Activated CD4-positive, alpha-beta T cell treated with anti-CD3 and anti-CD28 coated beads, Interleukin-2, Interleukin-4, amounts not matched to agents 100 ng/mL and 50 ng/mL, durations not matched to agents 16 hours and 8 hours (primary cell): ENCODE data around the gene RFTN1.

ENCODE experiments used
- DNase-seq: peaks from one replicate; pipeline ENCODE4 v3.0.0-alpha.2; 2020; ENCODE audit warnings: low spot score

Gene RFTN1

GRCh38 chr3:16355828-16356227, 157.7 kb downstream of the RFTN1 start:
- DNase-seq, result no peak

- no peak for DNase-seq
These were observed 159.2 kb downstream of the RFTN1 start for GRCh38 chr3:16354291-16354690.

- DNase-seq, result no peak
These were observed 161.1 kb downstream of the RFTN1 start for GRCh38 chr3:16352428-16352827.

GRCh38 chr3:16350597-16351318, 162.7 kb downstream of the RFTN1 start:
- DNase-seq, result no peak

GRCh38 chr3:16349986-16350596, 163.4 kb downstream of the RFTN1 start:
- no peak for DNase-seq

- no peak for DNase-seq
These were observed 166.0 kb downstream of the RFTN1 start for GRCh38 chr3:16347548-16347947.

GRCh38 chr3:16346413-16347081, 167.0 kb downstream of the RFTN1 start:
- DNase-seq, result no peak

- no peak for DNase-seq
These were observed 170.4 kb downstream of the RFTN1 start for GRCh38 chr3:16343101-16343500.

- peak; percentile 48 for DNase-seq
These were observed 174.5 kb downstream of the RFTN1 start for GRCh38 chr3:16338999-16339398.

- peak; percentile 59 for DNase-seq
These were observed 175.5 kb downstream of the RFTN1 start for GRCh38 chr3:16337856-16338540.

GRCh38 chr3:16336825-16337224, 176.7 kb downstream of the RFTN1 start:
- DNase-seq, result no peak

- DNase-seq, result no peak
These were observed 177.5 kb downstream of the RFTN1 start for GRCh38 chr3:16335772-16336645.

GRCh38 chr3:16335333-16335732, 178.2 kb downstream of the RFTN1 start:
- no peak for DNase-seq

GRCh38 chr3:16334909-16335308, 178.6 kb downstream of the RFTN1 start:
- no peak for DNase-seq

GRCh38 chr3:16332904-16333426, 180.5 kb downstream of the RFTN1 start:
- DNase-seq, result no peak

GRCh38 chr3:16331319-16331883, 182.1 kb downstream of the RFTN1 start:
- DNase-seq, result no peak

GRCh38 chr3:16330351-16330750, 183.1 kb downstream of the RFTN1 start:
- DNase-seq, result no peak

- DNase-seq, result no peak
These were observed 183.7 kb downstream of the RFTN1 start for GRCh38 chr3:16329826-16330129.

- no peak for DNase-seq
These were observed 184.3 kb downstream of the RFTN1 start for GRCh38 chr3:16329036-16329825.

GRCh38 chr3:16328124-16328523, 185.4 kb downstream of the RFTN1 start:
- no peak for DNase-seq
